HepG2 (cell line): Measurements from ENCODE around the gene ZCCHC24. TPM values are rescaled to one million over a fixed set of nuclear protein-coding genes. Genes with fewer than 3 reads are reported as not detected.
A peak's percentile ranks its signal among the peaks of the same experiment; 100 is the strongest.

ENCODE experiments used
- CTCF ChIP-seq: sonication (generic); formaldehyde crosslinking; IDR thresholded peaks from 2 replicates; pipeline ENCODE4 v1.5.0; 2020; ENCODE audit warnings: mild to moderate bottlenecking, missing genetic modification reagents, moderate library complexity
- FOXA1 ChIP-seq, 2 experiments: fragments of 450-650 bp in 1 of 2; sonication (generic) in 1 of 2; formaldehyde crosslinking in 1 of 2; IDR thresholded peaks; 2 replicates each; pipeline versions ENCODE4 v1.4.0 to v1.6.1; 2016 to 2020; ENCODE audit warnings: missing genetic modification reagents in 1 of 2
- MIER3 ChIP-seq: IDR thresholded peaks from 2 replicates; pipeline ENCODE4 v1.6.1; 2016; ENCODE audit warnings: missing compliant biosample characterization, borderline replicate concordance
- MYC ChIP-seq: sonication (generic); formaldehyde crosslinking; IDR thresholded peaks from 2 replicates; pipeline ENCODE4 v1.9.0; 2021; ENCODE audit warnings: missing genetic modification reagents, borderline replicate concordance
- SMC3 ChIP-seq: IDR thresholded peaks from 2 replicates; pipeline ENCODE4 v1.6.1; 2011; ENCODE audit warnings: low read length, improper control_type of control experiment
- ZBTB40 ChIP-seq, 2 experiments: fragments of 450-650 bp in 1 of 2; sonication (generic) in 1 of 2; formaldehyde crosslinking in 1 of 2; IDR thresholded peaks; 2 replicates each; pipeline versions ENCODE4 v1.6.1 to v1.8.0; 2016 to 2022; ENCODE audit warnings: antibody characterized with exemption in 1 of 2, mild to moderate bottlenecking in 1 of 2, missing genetic modification reagents in 1 of 2
- ZNF121 ChIP-seq: sonication (generic); formaldehyde crosslinking; IDR thresholded peaks from 2 replicates; pipeline ENCODE4 v1.5.0; 2020; ENCODE audit warnings: mild to moderate bottlenecking, missing genetic modification reagents
- ZNF18 ChIP-seq: sonication (generic); formaldehyde crosslinking; IDR thresholded peaks from 2 replicates; pipeline ENCODE4 v1.8.0; 2022; ENCODE audit warnings: mild to moderate bottlenecking, missing genetic modification reagents; ENCODE audit not compliant: insufficient replicate concordance
- ZNF20 ChIP-seq: sonication (generic); formaldehyde crosslinking; IDR thresholded peaks from 2 replicates; pipeline ENCODE4 v1.4.0; 2020; ENCODE audit warnings: mild to moderate bottlenecking, moderate library complexity, missing genetic modification reagents
- ZNF512B ChIP-seq: sonication (generic); formaldehyde crosslinking; IDR thresholded peaks from 2 replicates; pipeline ENCODE4 v1.5.1; 2020; ENCODE audit warnings: missing genetic modification reagents, mild to moderate bottlenecking, borderline replicate concordance
- ZNF552 ChIP-seq: sonication (generic); formaldehyde crosslinking; IDR thresholded peaks from 2 replicates; pipeline ENCODE4 v1.9.0; 2022; ENCODE audit warnings: missing genetic modification reagents, mild to moderate bottlenecking, borderline replicate concordance
- polyA plus RNA-seq, 8 experiments: library from polyadenylated mRNA; depleted of rRNA in 3 of 8; stranded (reverse) in 7 of 8; unstranded in 1 of 8; fragments of >200 nt; fragmentation: Illumina TruSeq in 4 of 8; extraction: Trizol in 4 of 8; gene quantifications; 2 replicates each; pipeline versions ENCODE4 v1.2.1 to v1.2.3, GENCODE V29; 2011 to 2016; ENCODE audit warnings: low read depth in 4 of 8, missing spikeins in 1 of 8, mixed read lengths in 1 of 8; ENCODE audit not compliant: insufficient read depth in 1 of 8
- total RNA-seq, 5 experiments: library from RNA; depleted of rRNA; stranded (reverse); fragments of >200 nt; fragmentation: Illumina TruSeq; extraction: Trizol; gene quantifications; 2 replicates each; pipeline ENCODE4 v1.2.3, GENCODE V29; 2016; ENCODE audit warnings: low read depth in 1 of 5

The ZCCHC24 gene
- total and polyA plus RNA-seq, 2 of the 13 experiments (the other 11 are each of a cell fraction or from before 2014, with no cell fraction given): 3.1 to 7.9 TPM

- TF ChIP-seq ZBTB40 (IDR thresholded peaks at IDR 0.05) (no peak), ZBTB40 (CRISPR knock-in tag; IDR thresholded peaks at IDR 0.05) (no peak), ZNF512B (CRISPR knock-in tag) (no peak), FOXA1 (IDR thresholded peaks at IDR 0.05) (no peak), FOXA1 (CRISPR knock-in tag; IDR thresholded peaks at IDR 0.05) (no peak), ZNF552 (CRISPR knock-in tag) (no peak), ZNF20 (no peak), CTCF (CRISPR knock-in tag) (peak; percentile 62), ZNF18 (CRISPR knock-in tag) (no peak), ZNF121 (CRISPR knock-in tag) (0 out of 2 replicates have a peak, but pooled peaks have one; percentile 39), MYC (CRISPR knock-in tag) (no peak), MIER3 (CRISPR knock-in tag) (no peak), SMC3 (peak; percentile 48)
Measured at GRCh38 chr10:79438021-79438698, 7.3 kb downstream of the ZCCHC24 start (continued).
